HG03342 (cell line): ENCODE measurements around the gene PDE1C.
"Not testable (repeated sequence)": the region's sequence is repeated elsewhere in the genome, so short reads cannot be mapped to it uniquely, and the experiment has no call there.

Experiments used
- ATAC-seq: cut with Tn5 transposase; IDR thresholded peaks from one replicate; pipeline ENCODE4 v1.9.1; 2021; ENCODE audit warnings: mild to moderate bottlenecking, moderate library complexity; ENCODE audit not compliant: unreplicated experiment

PDE1C gene

DNA sequence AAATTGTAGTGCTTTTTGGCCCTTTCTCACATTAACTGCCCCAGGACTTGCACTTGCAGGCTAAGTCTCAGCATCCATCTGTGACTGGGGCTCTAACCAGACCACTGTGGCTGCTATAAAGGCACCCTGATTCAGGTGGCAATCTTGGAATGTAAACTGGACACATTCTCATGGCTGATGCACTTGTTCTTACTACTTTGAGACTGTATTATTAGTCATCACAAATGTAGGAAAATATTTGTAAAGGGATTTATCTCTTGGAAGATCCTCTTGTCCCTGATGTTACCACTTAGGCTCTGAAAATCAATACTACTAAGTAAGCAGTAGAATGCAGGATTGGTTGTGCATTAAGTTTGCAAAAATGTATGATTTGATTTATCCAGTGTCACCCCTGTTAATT, 25.0 kb downstream of the PDE1C start:
- no peak for ATAC-seq

DNA sequence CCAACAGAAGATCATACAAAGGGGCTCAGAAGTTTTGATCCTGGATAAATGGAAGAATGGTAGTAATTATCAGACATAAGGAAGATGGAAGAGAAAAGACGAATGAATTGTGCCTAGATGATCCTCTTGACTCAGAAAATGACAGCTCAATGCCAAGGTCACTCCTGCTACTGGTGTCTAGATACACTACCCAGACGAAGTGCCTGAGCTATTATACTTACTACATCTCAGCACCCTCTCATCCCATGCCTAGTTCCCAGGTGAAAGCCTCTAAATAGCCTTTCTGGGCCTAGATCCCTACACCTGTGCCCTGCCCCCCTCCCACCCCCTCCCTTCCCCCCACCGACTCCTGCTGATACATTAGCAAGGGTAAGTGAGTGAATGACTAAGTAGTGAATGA, 25.5 kb downstream of the PDE1C start:
- no peak for ATAC-seq

DNA sequence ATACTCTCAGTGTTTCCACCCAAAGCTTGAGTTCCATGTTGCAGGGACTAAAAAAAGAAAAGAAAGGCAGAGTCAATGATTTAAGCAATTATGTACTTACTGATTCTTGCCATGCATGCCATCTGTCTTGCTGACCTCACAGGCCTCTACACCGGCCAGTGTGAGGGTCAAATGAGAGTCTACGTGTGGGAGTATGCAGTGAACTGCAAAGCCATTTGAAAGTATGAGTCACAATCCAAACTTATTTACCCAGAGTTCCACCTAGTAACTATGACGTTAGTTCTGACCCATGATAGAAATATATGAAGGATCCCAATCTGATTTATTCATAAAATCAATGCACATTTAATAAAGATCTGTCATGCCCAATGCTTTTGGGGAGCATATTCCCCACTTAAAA, 26.5 kb downstream of the PDE1C start:
- peak; percentile 47 for ATAC-seq

DNA sequence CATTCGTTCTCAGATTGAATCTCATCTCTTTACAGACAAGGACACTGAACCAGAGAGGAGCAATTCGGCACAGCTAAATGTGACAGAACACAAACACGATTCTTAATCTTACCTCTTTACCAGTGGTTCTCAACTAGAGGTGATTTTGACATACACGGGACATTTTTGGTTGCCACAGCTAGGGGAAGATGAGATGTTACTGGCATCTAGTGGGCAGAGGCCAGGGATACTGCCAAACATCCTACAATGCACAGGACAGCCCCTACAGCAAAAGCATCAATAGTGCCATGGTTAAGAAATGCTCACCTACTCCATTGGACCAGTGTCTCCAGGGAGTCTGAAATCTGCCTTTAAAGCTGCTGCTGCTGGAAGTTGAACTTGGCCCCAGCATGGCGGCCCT, 27.3 kb downstream of the PDE1C start:
- ATAC-seq = no peak

DNA sequence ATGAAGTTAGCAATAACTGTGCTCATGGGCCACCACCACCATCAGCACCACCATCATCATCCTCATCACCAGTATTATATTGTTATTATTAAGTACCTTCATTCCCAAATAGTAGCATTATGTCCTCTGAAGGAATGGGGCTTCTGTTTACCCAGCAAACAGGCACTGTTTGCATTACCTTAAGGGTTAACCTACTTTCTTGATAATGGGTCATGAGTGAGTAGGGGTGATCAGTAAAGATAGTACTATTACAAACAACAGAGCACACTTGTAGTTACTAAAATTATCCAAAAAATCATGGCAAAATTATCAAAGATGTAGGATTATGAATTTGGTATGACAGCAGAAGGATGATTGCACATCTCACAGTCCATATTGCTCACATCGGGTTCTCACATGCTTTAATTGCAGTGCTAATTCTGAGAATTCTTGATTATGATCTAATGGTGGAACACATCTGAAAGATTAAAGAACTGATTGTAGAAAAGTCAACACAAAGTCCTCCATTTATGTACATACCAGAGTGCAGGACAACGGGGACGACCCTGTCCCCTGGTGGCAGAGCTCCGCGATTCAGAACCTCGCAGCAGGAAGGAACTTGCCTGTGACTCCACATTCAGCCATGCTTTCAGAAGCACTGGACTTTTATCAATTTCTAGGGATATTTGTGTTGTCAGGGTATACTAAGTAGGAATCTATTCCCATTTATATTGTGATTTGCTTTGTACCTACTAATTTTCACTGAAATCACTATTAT, 31.0 kb downstream of the PDE1C start:
- no peak for ATAC-seq

DNA sequence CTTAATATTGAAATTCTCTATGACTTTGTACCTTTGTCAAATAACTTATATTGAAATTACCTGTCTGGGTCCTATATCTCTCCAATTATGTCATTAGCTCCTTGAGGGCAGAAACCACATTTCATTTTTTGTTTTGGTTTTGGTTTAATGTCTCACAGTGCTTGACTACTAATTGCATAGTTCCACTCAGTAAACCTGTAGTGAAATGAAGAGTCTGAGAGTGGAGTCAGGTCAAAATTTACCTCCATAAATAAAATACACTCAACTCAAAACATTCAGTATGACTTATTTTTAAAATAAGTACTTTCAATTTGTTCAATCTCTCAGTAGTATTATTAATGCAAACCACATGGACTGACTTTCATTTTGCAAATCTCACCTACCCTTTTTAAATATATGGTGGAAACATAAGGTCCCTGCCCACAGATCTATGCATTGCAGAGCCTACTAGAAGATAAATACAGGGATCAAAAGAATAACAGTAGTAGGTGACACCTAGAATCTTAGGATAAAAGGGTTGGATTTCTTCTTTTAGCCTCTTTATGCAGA, 32.5 kb downstream of the PDE1C start:
- peak; percentile 78 for ATAC-seq

DNA sequence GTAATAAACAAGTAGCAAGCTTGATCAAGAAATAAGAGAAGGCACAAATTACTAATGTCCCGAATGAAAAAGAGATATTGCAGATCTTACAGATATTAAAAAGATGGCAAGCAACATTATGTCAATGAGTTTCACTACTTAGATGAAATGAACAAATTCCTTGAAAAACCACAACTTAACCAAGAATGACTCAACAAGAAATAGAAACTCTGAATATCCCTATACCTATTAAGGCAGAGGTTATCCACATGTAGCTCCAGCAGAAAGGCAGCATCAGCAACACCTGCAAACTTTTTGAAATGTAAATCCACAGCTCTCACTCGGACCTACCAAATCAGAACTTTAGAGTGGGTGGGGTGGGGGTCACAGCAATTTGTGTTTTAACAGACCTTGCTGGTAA, 33.6 kb downstream of the PDE1C start:
- ATAC-seq = no peak

DNA sequence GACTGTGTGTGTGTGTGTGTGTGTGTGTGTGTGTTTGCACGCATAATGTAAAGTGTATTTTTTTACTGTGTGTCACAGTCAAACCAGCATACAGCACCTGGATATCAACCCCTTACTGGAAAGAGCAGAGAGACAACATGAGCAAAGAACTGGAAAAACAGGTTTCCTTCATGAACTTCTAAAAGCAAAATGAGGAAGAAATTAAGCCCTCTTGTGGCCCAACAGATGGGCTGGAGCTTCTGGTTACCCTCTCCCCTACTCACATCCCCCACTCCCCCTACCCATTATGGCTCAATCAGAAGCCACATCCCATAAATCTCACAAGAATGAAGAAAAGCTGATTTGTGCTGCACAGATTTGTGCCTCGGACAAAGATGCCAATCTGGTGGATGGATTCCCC, 36.2 kb downstream of the PDE1C start:
- ATAC-seq = no peak

DNA sequence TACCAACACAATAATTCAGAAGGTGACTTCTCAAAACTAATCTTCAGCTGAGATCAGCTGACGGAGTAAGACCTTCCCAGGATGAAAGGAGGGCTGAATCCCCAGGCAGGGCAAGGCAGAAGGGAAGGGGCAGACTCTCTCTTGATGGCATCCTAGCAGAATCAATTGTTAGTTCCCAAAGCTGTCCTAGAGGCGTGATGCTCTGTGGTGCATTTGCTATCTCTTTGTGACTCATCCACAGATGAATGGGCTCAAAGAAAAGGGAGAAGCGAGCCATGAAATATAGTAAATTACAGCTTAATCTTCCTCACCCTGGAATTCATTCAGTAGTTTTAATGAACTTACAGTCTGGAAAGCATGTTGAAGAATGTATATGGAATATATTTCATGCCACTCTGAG, 37.2 kb downstream of the PDE1C start:
- no peak for ATAC-seq

DNA sequence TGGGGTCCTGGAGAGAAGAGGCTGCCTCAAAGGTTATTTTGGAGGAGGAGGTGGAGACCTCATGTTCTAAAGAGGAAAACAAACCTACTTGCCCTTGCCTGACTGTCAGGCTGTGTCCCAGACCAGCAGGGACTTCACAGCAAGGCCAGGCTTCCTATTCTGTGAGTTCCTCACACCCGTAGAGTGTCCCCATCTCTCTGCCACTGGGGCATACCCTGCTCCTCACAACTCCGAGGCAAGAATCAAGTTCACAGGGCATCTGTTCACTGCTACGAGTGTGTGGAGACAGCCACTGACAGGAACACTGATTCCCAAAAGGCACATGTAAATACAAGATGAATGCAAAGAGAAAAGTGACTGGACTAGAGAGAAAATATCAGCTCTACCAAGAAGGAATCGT, 38.0 kb downstream of the PDE1C start:
- ATAC-seq = no peak

DNA sequence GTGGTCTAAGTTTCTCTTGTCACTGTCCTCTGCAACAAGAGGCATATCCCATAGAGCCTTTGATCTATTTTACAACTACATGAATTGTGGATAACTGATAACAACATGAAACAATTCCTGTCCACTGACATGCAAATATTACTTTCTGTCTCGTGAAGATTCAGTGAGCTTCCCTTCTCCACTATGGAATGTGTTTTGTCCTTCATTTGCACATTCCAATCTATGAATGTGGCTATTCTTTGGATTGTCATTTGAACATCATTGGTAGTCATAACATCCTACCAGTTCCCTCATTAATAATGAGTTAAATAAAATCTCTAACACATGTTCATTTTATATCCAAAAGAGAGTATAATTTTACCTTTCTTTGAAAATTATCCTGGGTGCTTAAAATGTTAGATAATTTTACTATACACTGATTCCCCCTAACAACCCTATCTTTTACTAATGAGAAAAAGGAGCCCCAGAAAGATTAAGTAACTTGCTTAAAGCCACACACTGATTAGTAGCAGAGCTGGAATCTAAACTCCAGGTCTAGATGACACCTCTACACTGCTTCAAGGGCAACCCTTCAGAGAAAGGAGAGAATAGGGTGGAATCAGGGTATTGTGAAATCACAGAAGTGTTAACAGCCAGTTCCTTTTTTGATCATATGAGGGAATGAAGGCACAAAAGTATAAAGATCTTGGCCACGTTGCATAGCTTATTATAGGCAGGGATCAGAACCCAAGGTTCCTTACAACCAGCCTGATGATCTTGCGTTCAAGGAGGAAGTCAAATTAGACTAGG, 39.1 kb downstream of the PDE1C start:
- no peak for ATAC-seq

DNA sequence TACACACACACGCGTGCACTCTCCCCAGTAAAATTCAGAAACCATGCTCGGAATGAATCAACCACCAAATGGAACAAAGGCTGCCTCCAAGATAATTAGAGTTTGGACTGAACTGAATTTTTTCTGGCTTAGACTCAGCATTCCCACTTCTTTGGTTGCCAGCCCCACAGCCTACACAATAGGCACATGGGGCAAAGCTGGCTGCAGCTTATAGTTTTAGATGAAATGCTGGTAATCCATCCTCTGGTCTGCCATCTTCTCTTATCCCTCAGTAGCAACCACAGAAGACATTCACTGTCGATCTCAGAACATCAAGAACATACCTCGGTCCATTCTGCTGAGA, 44.2 kb downstream of the PDE1C start:
- ATAC-seq = no peak

DNA sequence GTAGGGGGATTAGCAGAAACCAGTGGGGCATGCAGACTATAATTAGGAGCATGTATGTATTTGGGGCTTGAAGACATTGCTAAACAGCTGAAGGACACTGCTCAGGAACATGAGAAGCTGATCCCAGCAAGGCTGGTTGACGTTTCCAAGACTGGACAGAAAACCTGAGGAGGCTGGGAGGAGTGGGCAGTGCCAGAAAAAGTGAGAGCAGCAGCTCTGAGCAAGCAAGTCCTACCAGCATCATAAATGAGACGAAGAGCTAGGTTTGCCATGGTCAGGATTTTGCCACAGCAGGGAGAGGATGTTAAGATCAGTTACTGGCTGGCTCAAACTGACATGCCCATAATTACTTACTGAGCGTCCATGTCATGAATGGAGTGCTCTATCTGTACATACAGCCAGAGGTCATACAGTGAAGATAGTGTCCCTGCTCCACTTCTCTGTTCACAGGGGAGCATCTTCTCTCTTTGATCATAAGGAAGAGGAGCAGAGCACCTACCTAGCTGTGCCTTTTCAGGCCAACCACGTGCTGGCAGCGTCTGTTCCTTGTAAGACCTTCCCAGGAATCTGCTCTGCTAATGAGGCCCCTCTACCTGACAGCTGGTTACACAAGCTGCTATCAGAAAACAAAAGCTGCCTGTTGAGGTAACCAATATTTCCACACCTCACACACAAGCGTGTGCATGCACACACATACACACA, 44.7 kb downstream of the PDE1C start:
- no peak for ATAC-seq

DNA sequence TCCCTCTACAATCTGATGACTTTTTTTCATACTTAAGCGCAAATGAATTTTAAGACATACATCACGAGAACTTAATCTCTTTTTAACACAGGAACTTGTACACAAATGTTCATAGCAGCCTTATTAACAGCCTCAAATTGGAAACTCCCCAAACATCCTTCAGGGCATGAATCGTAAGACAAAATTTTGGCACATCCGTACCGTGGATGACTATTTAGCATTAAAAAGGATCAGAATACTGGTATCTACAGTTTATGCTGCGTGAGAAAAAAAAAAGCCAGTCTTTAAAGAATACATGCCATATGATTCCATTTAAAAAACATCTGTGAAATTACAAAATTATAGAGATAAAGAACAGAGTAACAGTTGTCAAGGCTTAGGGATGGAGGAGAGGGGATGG, 46.8 kb downstream of the PDE1C start:
- no peak for ATAC-seq

DNA sequence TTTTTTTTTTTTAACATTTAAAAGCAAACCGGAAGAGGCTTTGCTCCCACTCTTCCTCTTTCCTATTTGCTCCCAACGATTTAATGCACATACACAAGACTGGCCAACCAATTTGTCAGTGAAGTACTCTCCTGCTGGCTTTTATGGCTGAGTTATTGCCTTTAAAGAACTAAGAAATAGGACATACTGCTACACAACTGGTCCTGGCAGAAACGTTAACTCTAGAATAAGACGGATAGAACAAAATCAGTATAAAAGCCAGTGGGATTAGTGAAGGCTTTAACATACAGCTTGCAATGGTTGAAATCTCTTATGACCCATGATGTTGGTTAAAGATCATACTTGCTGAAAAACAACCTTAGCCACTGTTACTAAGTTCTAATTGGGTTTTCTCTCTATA, 47.2 kb downstream of the PDE1C start:
- no peak for ATAC-seq

DNA sequence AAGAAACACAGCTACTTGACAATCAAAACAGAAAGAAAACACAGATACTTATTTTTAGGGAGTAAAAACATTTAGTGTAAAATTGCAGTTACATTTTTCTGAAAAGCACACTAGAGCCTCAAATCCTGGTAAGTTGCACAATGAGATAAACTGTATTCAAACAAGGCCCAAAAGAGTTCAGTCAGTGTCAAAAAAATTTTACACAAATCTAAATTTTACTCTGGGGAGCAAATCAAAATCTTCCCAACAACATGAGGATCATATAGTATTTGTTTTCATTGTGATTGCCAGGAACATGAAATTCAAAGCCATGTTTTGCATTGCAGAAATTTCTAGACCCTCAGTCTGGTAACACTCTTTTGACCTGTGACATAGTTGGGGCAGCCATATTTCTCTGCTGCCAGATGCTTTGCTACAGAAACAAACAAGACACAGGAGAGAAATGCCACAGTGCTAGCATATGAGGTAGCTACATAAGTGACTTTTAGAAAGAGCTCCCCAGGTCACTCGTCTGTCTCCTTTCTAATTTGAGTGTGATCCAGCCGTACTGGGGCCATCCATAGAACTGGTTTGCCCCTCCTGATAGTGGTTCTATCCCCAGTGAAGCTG, 49.6 kb downstream of the PDE1C start:
- ATAC-seq = no peak

DNA sequence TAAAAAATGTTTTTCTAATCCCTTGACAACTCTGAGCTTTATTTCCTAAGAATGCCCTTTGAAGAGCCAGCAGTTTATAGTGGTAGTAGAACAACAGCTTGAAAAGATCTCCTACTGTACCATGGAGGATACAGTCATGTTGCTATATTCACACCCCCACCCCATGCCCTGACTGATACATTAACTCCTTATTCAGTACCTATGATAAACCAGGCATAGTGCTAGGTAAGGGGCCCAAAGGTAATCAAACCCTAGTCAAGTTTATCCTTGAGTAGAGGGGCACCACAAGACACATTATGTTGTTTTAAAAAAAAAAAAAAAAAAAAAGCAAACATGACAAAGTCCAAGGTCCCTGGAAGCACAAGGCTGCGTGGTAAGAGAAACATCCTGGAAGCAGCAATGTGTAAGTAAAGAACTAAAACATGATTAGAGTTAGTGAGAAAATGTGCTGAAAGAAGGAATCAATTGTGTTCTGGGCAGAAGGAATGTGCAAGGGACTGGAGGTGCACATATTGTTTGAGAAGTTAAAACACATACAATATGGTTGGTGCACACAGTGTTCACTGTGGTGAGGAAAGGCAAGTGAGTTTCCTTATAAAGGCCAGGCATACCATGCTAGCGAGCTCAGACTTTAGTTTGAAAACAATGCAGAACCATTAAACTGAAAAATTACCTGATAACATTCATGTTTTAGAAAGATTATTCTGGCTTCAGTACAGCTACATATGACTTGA, 51.2 kb downstream of the PDE1C start:
- ATAC-seq = no peak

DNA sequence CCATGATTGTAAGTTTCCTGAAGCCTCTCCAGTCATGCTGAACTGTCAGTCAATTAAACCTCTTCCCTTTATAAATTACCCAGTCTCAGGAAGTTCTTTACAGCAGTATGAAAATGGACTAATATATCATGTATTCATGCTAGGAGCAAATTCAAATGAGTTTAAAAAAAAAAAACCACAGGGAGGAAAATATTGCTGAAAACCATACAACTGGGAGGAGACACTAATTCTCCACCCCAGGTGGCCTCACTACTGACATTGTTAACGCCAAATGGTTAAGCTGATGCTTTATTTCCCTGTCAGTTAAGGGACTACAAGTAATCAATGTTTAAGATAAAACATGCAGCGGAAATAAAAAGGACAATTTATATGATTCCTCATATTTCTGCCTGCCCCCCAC, 55.1 kb downstream of the PDE1C start:
- ATAC-seq = no peak

DNA sequence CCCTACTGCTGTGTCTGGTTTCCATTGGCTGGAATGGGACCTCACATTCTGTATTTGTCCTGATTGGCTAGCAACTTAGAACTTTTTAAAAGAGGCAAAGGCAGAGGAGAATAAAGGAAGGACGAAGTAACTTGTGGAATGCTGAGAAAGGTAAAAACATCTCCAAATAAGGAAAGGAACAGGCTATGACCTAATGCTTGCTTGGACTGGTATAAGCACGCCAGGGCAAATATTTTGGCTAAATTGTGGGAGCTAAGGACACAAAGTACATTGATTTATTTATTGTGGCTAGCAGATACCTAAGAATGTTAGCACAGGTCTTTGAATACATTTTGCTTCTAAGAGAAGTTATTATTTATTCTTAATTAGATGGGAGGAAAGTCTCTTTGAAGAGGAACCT, 56.7 kb downstream of the PDE1C start:
- ATAC-seq = not testable (repeated sequence)

DNA sequence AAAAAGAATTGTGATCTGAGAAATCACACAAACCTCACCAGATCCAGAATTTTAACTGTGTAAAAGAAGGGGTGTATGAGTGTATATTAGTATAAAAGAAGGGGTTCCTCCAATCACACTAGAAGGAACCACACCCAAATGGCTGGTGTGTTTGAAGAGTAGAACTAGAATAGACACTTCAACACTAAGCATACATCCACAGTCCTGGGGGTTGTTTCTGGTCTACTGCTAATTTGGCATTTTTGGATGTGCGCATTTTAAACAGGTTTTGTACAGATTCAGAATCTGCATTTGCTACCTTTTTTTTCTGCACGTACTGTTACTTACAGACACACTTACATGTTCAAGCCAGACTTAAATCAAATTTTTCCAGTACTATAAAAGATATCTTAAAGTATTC, 64.6 kb downstream of the PDE1C start:
- ATAC-seq = no peak

DNA sequence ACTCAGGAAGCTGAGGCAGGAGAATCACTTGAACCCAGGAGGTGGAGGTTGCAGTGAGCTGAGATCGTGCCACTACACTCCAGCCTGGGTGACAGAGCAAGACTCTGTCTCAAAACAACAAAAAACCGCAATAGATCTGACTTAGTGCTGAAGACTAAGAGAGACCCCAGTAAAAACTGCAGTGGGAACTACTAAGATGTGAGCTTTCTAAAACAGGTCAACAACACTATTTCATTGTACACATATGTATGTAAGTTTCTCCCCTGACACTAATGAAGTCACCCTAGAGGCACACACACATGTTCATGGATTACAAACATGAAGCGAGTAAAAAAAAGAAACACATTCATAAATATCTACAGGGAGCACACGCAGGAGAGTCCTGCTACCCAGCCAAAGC, 68.3 kb downstream of the PDE1C start:
- ATAC-seq = no peak
